Upper lobe of left lung (tissue), 6 donors: ENCODE measurements around the gene SPG7. TPM values are rescaled to one million over a fixed set of nuclear protein-coding genes. Genes with fewer than 3 reads are reported as not detected.
A peak's percentile ranks its signal among the peaks of the same experiment; 100 is the strongest.

Source experiments
- ATAC-seq, 2 donors: fragments of 200-7000 bp; cut with Tn5 transposase; one replicate each; pipeline ENCODE4 v1.9.1; 2022; ENCODE audit warnings: mild to moderate bottlenecking in 2 of 2, moderate library complexity in 2 of 2; ENCODE audit not compliant: low FRiP score in 2 of 2
- DNase-seq, 2 donors: peaks; one replicate each; pipeline ENCODE4 v3.0.0-alpha.2; 2019 to 2020
- H3K27ac ChIP-seq, 4 donors: fragments of 200-600 bp; sonication (generic); one replicate each; pipeline ENCODE4 v1.5.1; 2016 to 2019
- H3K27me3 ChIP-seq, 4 donors: fragments of 200-600 bp; sonication (generic); one replicate each; pipeline ENCODE4 v1.5.1; 2017 to 2019
- H3K36me3 ChIP-seq, 4 donors: fragments of 200-600 bp; sonication (generic); one replicate each; pipeline ENCODE4 v1.5.1; 2016 to 2019
- H3K4me1 ChIP-seq, 4 donors: fragments of 200-600 bp; sonication (generic); one replicate each; pipeline ENCODE4 v1.5.1; 2018 to 2019
- H3K4me3 ChIP-seq, 4 donors: fragments of 200-600 bp; sonication (generic); one replicate each; pipeline ENCODE4 v1.5.1; 2017 to 2019; ENCODE audit warnings: mild to moderate bottlenecking in 2 of 4, moderate library complexity in 1 of 4
- H3K9me3 ChIP-seq, 4 donors: fragments of 200-600 bp; sonication (generic); one replicate each; pipeline ENCODE4 v1.5.1; 2018 to 2019
- CTCF ChIP-seq, 6 experiments: fragments of 450-650 bp in 4 of 6; fragments of 200-600 bp in 2 of 6; sonication (generic) in 2 of 6; IDR thresholded peaks; one replicate each; pipeline ENCODE4 v1.5.1; 2016 to 2019; ENCODE audit warnings: antibody characterized with exemption in 6 of 6
- EP300 ChIP-seq, 4 donors: sonication (generic); formaldehyde crosslinking; IDR thresholded peaks; one replicate each; pipeline ENCODE4 v1.5.1; 2017; ENCODE audit warnings: antibody characterized with exemption in 4 of 4, control low read depth in 2 of 4
- POLR2A ChIP-seq, 4 donors: fragments of 450-650 bp; IDR thresholded peaks; one replicate each; pipeline ENCODE4 v1.5.1; 2016 to 2017; ENCODE audit warnings: antibody characterized with exemption in 4 of 4, mild to moderate bottlenecking in 2 of 4
- POLR2AphosphoS5 ChIP-seq, 2 donors: sonication (generic); formaldehyde crosslinking; IDR thresholded peaks; one replicate each; pipeline ENCODE4 v1.5.1; 2017; ENCODE audit warnings: antibody characterized with exemption in 2 of 2
- WGBS, 2 donors: methylation state at CpG; one replicate each; pipeline ENCODE4 v1.1.5; 2017 to 2018; 5-methylcytosine and 5-hydroxymethylcytosine counted together
- total RNA-seq, 6 donors: library from RNA; depleted of rRNA in 4 of 6; stranded (reverse); fragments of >200 nt in 4 of 6; gene quantifications; one replicate each; pipeline versions ENCODE4 v1.1.0 to v1.2.1, GENCODE V29; 2016 to 2021
- donor health status: DM: no; HTN: no; CAD: no; lungs with moderate emphysema.
- donor health status: DM: no; HTN: yes; CAD: no; lungs with severe emphysema.

SPG7 gene
- total RNA-seq, 6 donors from 2014 or later, result 72.6 to 419 (median 111) TPM

DNA sequence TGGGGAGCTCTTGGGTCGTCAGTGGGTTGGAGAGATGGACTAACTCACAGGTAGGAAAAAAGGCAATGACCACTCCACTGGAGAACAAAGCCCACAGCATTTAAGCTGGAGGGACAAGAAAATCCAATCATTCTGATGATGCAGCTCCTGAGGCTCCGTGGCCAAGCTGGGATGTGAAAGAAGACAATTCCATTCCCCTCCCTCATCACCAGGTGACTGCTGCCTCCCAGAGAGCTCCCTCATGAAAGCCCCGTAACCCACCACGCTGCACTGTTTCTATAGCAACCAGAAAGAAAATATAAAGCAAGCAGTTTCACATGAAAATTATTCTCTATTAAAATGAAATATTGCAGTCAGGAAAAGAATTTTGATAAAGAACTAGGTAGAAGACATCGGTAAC lies 33.1 kb upstream of the SPG7 start:
- no peaks in the 10 kb centered on the region for H3K9me3 ChIP-seq
- no peaks in the 10 kb centered on the region for H3K27me3 ChIP-seq
- no peak overlapping the region for H3K27ac ChIP-seq
- 85 to 88% methylated on average over 5 of the region's 5 CpGs for WGBS, 2 donors
- H3K4me1 ChIP-seq, result peaks cover 63 to 82% (median 74%) of the 10 kb centered on the region in 4 donors
- no peaks in the 10 kb centered on the region for H3K36me3 ChIP-seq
- no peak overlapping the region for H3K4me3 ChIP-seq
- TF ChIP-seq POLR2AphosphoS5 (IDR thresholded peaks at IDR 0.05) (no peak), POLR2A (IDR thresholded peaks at IDR 0.05) (no peak), CTCF (IDR thresholded peaks at IDR 0.05) (no peak), EP300 (IDR thresholded peaks at IDR 0.05) (no peak)
- DNase-seq (no peak), ATAC-seq (no peak)

- H3K9me3 ChIP-seq, result no peaks in the 10 kb centered on the region
- ATAC-seq (no peak), DNase-seq (no peak)
- no peaks in the 10 kb centered on the region for H3K27me3 ChIP-seq
- H3K36me3 ChIP-seq, result no peaks in the 10 kb centered on the region
- peak overlapping the region in 1 of 4 donors; percentile 2 for H3K27ac ChIP-seq
- H3K4me1 ChIP-seq, result peaks cover 52 to 75% (median 67%) of the 10 kb centered on the region in 4 donors
- H3K4me3 ChIP-seq, result no peak overlapping the region
- no peak for TF ChIP-seq CTCF (IDR thresholded peaks at IDR 0.05)
- no peak for TF ChIP-seq POLR2AphosphoS5 (IDR thresholded peaks at IDR 0.05)
- no peak for TF ChIP-seq EP300 (IDR thresholded peaks at IDR 0.05)
- no peak for TF ChIP-seq POLR2A (IDR thresholded peaks at IDR 0.05)
- 65 to 81% methylated on average over 5 of the region's 5 CpGs for WGBS, 2 donors
Measured at GRCh38 chr16:89476379-89476778, 31.8 kb upstream of the SPG7 start.

DNA sequence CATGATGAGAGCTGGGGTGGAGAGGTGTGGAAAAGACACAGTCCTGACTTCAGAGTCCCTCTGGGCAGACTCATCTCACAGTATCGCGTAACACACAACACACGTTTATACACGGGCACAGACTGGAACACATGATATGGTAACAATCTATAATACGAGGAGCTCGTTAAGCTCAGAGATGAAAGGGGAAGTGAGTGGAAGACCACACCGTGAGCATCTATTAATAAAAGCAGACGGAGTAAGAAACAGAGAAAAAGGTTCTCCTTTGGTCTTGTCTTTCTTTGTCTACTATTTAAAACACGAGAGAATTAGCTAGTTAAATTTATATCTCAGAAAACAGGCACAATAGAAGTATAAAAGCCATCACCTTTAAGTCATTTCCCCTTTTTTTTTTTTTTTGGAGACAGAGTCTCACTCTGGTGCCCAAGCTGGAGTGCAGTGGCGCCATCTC lies 31.4 kb upstream of the SPG7 start:
- peak overlapping the region in 1 of 4 donors; percentile 2 for H3K27ac ChIP-seq
- no peak for ATAC-seq
- no peaks in the 10 kb centered on the region for H3K27me3 ChIP-seq

GRCh38 chr16:89478576-89479221 lies 29.5 kb upstream of the SPG7 start:
- H3K4me1 ChIP-seq, result peaks cover 50 to 75% (median 69%) of the 10 kb centered on the region in 4 donors

More for the DNA sequence above, 31.4 kb upstream of the SPG7 start:
- WGBS, 2 donors, result 64 to 80% methylated on average over 10 of the region's 10 CpGs
- peaks cover 53 to 76% (median 69%) of the 10 kb centered on the region in 4 donors for H3K4me1 ChIP-seq
- DNase-seq, result no peak
- H3K36me3 ChIP-seq, result no peaks in the 10 kb centered on the region
- TF ChIP-seq POLR2A (IDR thresholded peaks at IDR 0.05), result no peak
- no peak for TF ChIP-seq EP300 (IDR thresholded peaks at IDR 0.05)
- TF ChIP-seq CTCF (IDR thresholded peaks at IDR 0.05), result no peak
- TF ChIP-seq POLR2AphosphoS5 (IDR thresholded peaks at IDR 0.05), result no peak
- H3K9me3 ChIP-seq, result no peaks in the 10 kb centered on the region
- H3K4me3 ChIP-seq, result no peak overlapping the region

More at GRCh38 chr16:89478576-89479221, 29.5 kb upstream of the SPG7 start:
- no peak overlapping the region for H3K4me3 ChIP-seq
- ATAC-seq, result peak in 1 of 2 donors; percentile 76
- no peaks in the 10 kb centered on the region for H3K36me3 ChIP-seq
- no peaks in the 10 kb centered on the region for H3K27me3 ChIP-seq
- H3K27ac ChIP-seq, result no peak overlapping the region
- peak in 1 of 2 donors; percentile 46 for DNase-seq
- H3K9me3 ChIP-seq, result no peaks in the 10 kb centered on the region
- TF ChIP-seq CTCF (IDR thresholded peaks at IDR 0.05) (no peak), POLR2A (IDR thresholded peaks at IDR 0.05) (no peak), EP300 (IDR thresholded peaks at IDR 0.05) (no peak), POLR2AphosphoS5 (IDR thresholded peaks at IDR 0.05) (no peak)
- WGBS, 2 donors, result 85 to 87% methylated on average over 14 of the region's 14 CpGs
